ENCODE measurements around the gene RAB2B.

Gene RAB2B

GRCh38 chr14:21436567-21437062 lies 40.1 kb downstream of the RAB2B start:
- TF ChIP-seq, protein P1, sequence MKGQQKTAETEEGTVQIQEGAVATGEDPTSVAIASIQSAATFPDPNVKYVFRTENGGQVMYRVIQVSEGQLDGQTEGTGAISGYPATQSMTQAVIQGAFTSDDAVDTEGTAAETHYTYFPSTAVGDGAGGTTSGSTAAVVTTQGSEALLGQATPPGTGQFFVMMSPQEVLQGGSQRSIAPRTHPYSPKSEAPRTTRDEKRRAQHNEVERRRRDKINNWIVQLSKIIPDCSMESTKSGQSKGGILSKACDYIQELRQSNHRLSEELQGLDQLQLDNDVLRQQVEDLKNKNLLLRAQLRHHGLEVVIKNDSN (IDR thresholded peaks at IDR 0.05), result no peak
- no peak for TF ChIP-seq REST (IDR thresholded peaks at IDR 0.05; ENCODE audit: low read depth)
- TF ChIP-seq TAF1 (IDR thresholded peaks at IDR 0.05; ENCODE audit: low read depth), result no peak
- no peak for TF ChIP-seq TCF12 (IDR thresholded peaks at IDR 0.05; ENCODE audit: low read depth)
- TF ChIP-seq ZBTB7A (IDR thresholded peaks at IDR 0.05; ENCODE audit: low read depth), result no peak
- no peak for TF ChIP-seq EP300 (IDR thresholded peaks at IDR 0.05; ENCODE audit: borderline replicate concordance)
- no peak for TF ChIP-seq YY1 (IDR thresholded peaks at IDR 0.05; ENCODE audit: low read depth)
- TF ChIP-seq FOXM1 (IDR thresholded peaks at IDR 0.05; ENCODE audit: borderline replicate concordance, low read depth), result no peak
- TF ChIP-seq MAX (IDR thresholded peaks at IDR 0.05), result no peak
- TF ChIP-seq RAD21 (IDR thresholded peaks at IDR 0.05; ENCODE audit: low read depth), result no peak
- TF ChIP-seq CEBPB (IDR thresholded peaks at IDR 0.05), result no peak
- TF ChIP-seq CREB1 (IDR thresholded peaks at IDR 0.05; ENCODE audit: low read depth), result no peak
- TF ChIP-seq EGR1 (IDR thresholded peaks at IDR 0.05), result no peak
- TF ChIP-seq NFIC (IDR thresholded peaks at IDR 0.05), result no peak
- no peak for TF ChIP-seq TEAD4 (IDR thresholded peaks at IDR 0.05)

- TF ChIP-seq ZBTB7A (IDR thresholded peaks at IDR 0.05; ENCODE audit: low read depth), result no peak
- no peak for TF ChIP-seq YY1 (IDR thresholded peaks at IDR 0.05; ENCODE audit: low read depth)
- TF ChIP-seq CREB1 (IDR thresholded peaks at IDR 0.05; ENCODE audit: low read depth), result no peak
- no peak for TF ChIP-seq TCF12 (IDR thresholded peaks at IDR 0.05; ENCODE audit: low read depth)
- no peak for TF ChIP-seq TAF1 (IDR thresholded peaks at IDR 0.05; ENCODE audit: low read depth)
- no peak for TF ChIP-seq EGR1 (IDR thresholded peaks at IDR 0.05)
- TF ChIP-seq REST (IDR thresholded peaks at IDR 0.05; ENCODE audit: low read depth), result no peak
- TF ChIP-seq EP300 (IDR thresholded peaks at IDR 0.05; ENCODE audit: borderline replicate concordance), result no peak
- TF ChIP-seq FOXM1 (IDR thresholded peaks at IDR 0.05; ENCODE audit: borderline replicate concordance, low read depth), result no peak
- TF ChIP-seq MAX (IDR thresholded peaks at IDR 0.05), result no peak
- TF ChIP-seq CEBPB (IDR thresholded peaks at IDR 0.05), result no peak
- TF ChIP-seq TEAD4 (IDR thresholded peaks at IDR 0.05), result no peak
- no peak for TF ChIP-seq RAD21 (IDR thresholded peaks at IDR 0.05; ENCODE audit: low read depth)
- TF ChIP-seq NFIC (IDR thresholded peaks at IDR 0.05), result no peak
- TF ChIP-seq, protein P1 (IDR thresholded peaks at IDR 0.05), result no peak
Measured at GRCh38 chr14:21431126-21431525, 45.6 kb downstream of the RAB2B start.

- TF ChIP-seq NFIC (IDR thresholded peaks at IDR 0.05) (0 out of 2 replicates have a peak, but pooled peaks have one; percentile 39), REST (IDR thresholded peaks at IDR 0.05; ENCODE audit: low read depth) (no peak)
Measured at GRCh38 chr14:21428930-21429329, 47.8 kb downstream of the RAB2B start.

GRCh38 chr14:21426692-21427091 lies 50.1 kb downstream of the RAB2B start:
- TF ChIP-seq EP300 (IDR thresholded peaks at IDR 0.05; ENCODE audit: borderline replicate concordance) (no peak), TEAD4 (IDR thresholded peaks at IDR 0.05) (no peak), REST (IDR thresholded peaks at IDR 0.05; ENCODE audit: low read depth) (no peak), NFIC (IDR thresholded peaks at IDR 0.05) (no peak), MAX (IDR thresholded peaks at IDR 0.05) (no peak), YY1 (IDR thresholded peaks at IDR 0.05; ENCODE audit: low read depth) (no peak)
- TF ChIP-seq, protein P1 (IDR thresholded peaks at IDR 0.05), result no peak

Measured in Ishikawa (cell line).